GM18868 (cell line): ENCODE measurements around the gene IL26.

Source experiments
- ATAC-seq: cut with Tn5 transposase; IDR thresholded peaks from one replicate; pipeline ENCODE4 v1.9.1; 2021; ENCODE audit warnings: mild to moderate bottlenecking, moderate library complexity; ENCODE audit not compliant: unreplicated experiment

The IL26 gene, protein sequence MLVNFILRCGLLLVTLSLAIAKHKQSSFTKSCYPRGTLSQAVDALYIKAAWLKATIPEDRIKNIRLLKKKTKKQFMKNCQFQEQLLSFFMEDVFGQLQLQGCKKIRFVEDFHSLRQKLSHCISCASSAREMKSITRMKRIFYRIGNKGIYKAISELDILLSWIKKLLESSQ

DNA sequence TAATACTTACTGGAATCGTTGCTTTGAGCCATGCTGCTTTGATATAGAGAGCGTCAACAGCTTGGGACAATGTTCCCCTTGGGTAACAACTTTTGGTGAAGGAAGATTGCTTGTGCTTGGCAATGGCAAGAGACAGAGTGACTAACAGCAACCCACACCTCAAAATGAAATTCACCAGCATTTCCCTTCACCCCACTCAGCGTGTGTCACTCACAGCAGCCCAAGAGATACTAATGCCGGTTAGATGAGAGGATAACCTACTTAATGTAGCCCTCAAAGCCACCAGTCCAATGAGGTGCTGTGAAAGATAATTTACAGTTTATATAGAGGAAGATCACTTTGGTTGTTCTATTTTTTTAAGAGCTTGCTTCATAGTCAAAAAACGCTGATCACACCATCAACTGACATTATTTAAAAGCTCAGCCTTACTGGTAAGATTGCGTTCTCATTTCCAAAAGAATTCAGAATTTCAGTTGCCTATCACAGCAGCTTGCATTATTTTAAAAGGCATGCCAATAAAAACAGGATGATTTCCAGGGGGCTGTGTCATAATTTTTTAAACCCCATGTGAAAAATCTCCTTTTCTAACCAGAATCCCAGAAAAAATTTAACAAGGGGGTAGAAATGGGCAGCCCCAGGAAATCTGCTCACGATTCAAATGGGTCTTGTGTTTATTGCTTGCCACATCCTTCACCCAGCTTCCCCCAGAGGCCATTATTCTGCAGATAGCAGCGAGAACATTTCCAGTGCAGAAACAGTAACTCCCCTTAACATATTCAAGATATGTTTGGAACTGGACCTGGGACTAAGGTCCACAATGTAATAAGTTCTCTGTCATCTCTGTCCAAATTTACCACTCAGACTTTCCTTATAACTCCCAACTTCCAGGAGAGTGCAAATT is at the start of gene IL26:
IL26 (minus strand) TSS at position 235 of the 901 bp plus-strand sequence; CDS start at position 181, 54 bp downstream.
- no peak for ATAC-seq

DNA sequence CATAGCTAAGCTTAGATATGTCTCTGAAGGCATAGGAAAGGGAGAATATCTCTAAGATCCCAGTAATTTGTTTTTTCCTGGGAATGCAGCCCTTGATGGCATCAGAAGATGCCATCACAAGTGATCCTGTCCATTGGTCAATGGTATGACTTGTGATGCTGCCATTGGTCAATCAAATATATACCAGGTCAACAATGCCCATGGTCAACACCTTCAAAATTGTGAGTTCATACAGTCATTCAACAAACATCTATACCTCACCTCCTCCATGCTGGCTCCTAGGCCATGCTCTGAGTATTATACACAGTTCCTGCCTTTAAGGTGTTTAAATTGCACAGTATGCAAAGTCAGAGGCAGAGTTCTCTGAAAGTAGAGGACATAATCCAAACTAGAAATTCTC is 47.1 kb upstream of the IL26 start:
- no peak for ATAC-seq

DNA sequence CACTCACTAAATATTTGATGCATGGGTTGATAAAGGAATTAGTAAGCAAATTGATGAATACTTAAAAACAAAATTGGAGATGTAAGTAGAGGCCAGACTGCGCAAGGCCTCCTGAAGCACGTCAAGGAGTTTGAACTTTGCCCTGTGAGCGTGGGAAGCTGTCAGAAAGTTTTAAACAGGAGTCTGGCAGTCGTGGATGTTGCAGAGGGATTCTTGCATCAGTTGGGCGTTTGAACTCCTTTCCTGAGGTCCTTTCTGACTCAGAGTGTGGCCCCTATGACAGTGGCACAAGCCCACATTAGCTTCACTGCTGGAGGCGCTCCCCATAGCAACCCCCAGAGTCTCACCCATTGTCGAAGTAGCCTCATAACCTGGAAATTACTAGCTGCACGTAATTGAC is 45.7 kb upstream of the IL26 start:
- no peak for ATAC-seq

DNA sequence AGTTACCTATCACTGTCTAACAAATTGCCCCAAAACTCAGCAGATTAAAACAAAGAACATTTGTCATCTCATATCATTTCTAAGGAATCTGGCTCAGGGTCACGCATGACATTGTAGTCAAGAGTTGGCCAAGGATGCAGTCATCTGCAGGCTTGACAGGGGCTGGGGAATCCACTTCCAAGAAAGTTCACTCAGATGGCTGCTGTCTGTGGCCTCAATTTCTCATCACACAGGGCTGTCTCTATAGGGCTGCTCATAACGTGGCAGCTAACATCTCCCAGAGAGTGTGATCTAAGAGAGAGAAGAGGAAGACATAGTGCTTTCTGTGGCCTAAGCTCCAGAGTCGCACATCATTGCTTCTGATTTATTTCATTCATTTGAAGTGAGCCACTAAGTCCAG is 44.7 kb upstream of the IL26 start:
- no peak for ATAC-seq

DNA sequence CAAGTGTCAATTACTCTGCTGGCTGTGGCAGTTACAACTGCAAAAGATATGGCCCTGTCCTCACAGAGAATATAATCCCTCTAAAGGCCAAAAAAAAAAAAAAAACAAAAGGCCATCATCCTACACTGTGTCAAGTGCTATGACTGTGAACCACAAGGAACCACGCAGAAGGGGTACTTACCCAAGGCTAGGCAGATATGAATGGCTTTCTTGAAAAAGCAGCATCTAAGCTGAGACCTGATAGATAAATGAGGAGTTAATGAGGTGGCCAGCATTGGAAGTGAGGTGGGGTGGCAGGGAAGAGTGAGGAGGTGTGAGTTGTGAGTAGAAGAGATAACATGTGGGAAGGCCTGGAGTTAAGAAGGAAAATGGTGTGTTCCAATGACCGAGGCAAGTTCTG is 44.2 kb upstream of the IL26 start:
- ATAC-seq: no peak

DNA sequence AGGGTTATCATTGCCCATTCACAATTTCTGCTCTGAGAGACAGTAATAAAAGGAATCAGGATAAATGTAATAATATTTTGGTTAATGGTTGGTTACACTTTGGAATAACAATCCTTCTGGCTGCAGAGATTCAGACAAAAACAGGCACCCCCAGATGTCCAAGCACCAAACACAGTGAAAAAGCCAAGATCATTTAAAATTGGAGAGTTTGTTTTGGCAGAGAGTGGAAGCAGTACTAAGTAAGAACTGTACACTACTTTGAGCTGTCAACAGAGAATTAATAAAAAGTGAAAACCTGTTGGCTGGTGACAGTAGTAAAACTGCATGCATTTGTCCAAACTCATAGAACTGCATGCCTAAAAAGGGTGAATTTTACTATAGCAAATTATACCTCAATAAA is 43.4 kb upstream of the IL26 start:
- no peak for ATAC-seq

DNA sequence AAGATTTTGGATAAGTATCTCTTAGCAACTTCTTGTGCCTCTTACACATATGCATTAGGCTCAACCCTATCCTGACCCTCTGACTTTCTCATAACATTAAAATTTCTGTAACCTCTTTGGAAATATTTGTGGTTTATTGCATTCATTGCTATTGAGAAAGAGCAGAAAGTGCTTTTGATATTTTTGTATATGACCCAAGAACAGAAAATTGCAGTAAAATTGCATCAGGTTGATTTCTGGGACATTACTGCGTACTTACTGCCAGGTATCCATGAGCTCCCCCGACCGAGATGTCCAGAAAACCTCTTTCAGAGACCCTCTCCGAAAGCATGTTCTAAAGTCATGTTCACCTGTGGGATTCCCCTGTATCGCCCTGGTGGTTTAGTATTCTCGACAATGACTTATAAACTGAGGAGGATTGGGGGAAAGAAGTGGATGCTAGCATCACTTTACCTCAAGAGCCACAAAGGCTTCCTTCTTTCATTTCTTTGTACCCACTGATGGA is 42.3 kb upstream of the IL26 start:
- no peak for ATAC-seq

DNA sequence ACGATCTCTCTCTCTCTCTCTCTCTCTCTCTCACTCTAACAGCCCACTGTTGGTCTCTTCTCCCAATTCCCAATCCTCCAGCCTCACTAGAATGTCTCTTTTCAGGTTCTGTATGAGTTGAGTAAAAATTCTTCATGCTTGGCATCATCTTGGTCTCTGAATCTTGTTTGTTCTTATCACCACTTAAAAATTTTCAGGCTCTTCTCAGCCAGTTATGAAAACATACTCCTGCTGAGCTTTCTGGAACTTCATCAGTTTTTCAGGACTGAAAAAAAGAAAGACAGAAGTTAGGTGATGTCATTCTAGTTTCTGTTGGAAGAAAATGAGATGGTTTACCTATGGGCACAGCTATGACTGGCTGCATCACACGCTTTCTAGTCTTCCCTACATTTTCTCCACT is 39.2 kb upstream of the IL26 start:
- no peak for ATAC-seq

DNA sequence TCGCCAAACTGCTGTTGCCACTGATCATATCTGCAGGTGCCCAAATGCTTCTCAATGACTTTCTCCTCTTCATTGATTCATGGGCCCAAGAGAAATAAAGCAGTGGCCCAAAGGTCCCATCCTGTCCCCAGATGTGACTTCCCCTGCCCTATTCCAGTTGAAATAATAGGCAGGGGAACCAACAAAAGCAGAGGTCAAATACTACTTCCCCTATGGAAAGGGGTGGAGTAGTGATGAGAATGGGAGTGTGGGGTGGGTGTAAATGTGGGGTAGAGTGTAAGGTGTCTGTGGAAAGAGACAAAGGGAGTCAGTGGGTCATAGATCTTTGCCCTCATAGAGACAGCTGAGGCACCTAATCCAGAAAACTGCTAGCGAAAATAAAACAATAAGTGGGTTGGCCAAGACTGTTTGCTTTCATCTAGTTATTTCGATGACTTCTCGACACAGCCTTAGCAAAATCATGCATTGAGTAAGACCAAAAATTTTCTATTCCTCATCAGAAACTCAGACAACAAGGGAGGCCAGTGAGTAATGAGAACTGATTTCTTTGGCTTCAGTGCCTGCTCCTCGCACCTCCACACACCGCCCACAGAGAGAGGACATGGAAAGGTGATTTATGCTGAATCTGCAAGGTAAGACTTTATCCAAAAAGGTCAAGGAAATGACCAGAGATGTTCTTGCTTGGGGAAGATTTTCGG is 38.7 kb upstream of the IL26 start:
- no peak for ATAC-seq

DNA sequence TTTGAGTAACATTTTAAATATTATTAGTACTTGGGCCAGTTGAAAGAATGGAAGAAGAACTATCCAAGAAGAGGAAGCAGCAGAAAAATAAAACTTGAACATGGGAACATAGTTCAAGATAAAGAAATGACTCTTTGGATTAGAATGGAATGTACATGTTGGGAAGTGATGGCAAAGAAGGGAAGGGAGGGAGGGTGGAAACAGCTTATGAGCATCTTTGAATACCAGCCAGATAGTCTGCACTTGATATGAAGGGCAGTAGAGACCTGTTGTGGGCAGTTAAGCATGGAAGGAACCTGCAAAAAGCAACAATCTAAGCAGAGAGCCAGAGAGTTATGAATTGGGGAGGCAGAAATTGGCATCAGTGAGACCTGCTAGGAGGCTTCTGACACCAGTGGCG is 37.8 kb upstream of the IL26 start:
- no peak for ATAC-seq

DNA sequence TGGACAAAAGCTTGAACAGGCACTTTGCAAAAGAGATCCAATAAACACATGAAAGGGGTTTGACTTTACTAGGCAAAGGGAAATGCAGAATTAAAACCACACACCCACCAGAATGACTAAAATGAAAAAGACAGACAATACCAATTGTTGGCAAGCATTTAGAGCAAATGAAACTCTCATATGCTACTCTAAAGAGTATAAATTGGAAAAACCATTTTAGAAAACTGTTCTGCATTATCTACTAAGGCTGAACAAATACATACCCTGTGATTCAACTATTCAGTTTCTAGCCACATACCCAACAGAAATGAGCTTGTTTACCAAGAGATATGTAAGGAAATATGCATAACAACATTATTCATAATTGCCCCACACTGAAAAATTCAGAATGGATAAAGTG is 36.3 kb upstream of the IL26 start:
- ATAC-seq: no peak

DNA sequence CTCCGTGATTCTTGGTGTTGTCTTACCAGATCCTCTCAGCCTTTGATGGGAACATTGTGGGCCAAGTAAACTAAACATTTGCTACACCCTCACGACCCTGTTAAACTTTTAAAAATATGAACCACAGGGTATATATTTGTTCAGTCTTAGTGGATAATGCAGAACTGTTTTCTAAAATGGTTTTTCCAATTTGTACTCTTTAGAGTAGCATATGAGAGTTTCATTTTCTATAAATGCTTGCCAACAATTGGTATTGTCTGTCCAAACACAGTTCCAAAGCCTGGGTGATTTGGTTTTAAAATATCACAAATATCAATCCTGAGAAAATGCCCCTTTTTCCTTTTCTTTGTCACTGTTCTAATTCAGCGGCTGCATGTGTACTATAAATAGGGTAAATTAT is 34.5 kb upstream of the IL26 start:
- ATAC-seq: no peak

DNA sequence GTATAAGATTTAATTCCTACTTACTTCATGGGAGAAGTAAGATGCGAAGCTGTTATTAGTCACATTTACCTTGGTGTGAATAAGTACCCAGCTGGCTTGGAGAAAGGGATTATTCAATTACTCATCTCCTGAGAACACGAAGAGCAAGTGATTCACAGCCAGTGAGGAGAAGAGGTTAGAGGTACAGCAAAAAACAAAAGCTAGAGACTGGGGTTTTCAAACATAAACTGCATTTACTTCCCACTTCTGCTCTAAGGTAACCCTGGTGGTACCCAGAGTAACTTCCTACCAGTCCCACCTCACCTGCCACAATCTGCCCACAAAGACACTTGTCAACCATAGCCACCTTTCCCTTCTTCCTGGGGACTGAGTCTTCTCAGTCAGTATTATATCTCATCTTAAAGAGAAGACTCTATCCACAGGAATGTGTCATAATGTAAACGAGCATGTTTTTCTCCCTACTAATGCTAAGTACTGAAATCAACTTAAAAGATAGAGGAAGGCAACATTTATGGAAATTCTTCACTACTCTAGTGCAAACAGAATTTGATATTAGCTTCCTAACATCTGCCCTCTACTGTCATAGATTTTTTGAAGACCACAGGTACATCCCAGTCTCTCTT is 33.8 kb upstream of the IL26 start:
- ATAC-seq: no peak

DNA sequence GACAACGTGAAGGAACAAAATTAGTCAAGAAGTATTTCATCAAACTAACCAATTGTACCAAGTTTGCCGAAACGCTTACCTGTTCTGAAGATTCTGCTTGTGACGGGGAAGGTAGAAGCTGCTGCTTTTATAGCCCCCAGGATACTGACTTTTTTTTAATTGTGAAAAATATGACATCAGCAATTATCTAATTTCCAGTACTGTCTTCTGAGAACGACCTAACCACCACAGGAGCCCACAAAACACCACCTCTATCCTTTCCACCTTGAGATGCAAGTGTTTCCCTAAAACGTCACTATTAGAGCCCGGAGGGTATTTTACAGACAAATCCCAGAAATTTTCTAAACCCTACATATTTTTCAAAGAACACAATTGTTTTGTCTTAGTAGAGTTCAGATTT is 27.9 kb upstream of the IL26 start, which contains the start of gene IL22:
IL22 (minus strand) TSS at position 101 of the 400 bp plus-strand sequence. CDS start 156 bp downstream, outside the sequence.
- ATAC-seq: no peak

DNA sequence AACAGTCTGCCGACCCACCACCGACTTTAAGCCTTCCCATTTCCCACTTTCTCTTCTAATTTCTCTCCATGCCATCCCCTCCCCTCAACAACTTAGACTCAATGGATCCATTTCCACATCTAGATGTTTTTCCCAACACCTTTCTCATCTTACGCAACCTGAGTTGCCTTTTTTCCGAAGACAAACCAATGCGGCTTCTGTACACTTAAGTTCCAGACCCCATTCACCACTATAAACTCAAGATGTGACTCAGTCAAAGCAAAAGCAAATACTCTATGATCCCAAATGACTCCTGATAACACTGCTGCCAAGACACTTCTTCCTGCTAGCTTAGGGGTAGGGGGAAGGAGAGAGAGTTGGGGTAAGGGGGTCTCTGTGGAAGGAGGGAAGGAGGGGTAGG is 26.5 kb upstream of the IL26 start:
- no peak for ATAC-seq

DNA sequence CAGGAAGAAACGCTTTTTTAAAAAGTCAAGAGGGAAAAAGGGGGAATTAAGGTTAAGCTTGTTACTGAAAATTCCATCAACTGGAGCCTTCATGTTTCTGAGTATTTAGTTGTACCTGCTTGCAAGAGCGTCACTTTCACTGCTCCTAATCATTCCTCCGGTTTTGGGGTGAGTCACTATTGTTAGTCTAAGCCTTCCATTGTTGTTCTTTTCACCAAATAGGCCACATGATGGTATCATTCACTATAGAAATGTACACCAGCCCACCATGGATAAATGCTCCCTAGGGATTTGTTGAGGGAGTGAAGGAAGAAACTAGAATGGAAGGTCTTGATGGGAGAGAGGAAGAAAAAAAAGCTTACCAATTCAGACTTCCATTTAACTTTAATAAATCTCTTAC is 24.8 kb upstream of the IL26 start:
- no peak for ATAC-seq

DNA sequence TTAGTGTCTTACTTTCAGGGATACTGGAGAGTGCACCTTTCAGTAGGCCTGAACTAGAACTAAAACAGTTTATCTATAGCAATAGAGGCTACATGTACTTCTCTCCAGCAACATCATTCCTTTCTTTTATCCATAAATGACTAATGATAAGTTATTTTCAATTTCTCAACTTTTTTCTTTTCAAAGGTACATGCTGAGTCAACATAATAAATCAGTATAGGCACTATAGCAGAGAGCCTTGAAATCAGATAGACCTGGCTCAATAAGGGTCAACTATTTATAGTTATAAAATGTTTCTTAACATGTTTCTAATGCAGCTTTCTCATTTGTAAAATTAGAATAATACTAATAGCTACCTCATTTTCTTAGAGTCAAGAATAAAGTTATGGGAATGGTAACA is 22.2 kb upstream of the IL26 start:
- ATAC-seq: no peak

DNA sequence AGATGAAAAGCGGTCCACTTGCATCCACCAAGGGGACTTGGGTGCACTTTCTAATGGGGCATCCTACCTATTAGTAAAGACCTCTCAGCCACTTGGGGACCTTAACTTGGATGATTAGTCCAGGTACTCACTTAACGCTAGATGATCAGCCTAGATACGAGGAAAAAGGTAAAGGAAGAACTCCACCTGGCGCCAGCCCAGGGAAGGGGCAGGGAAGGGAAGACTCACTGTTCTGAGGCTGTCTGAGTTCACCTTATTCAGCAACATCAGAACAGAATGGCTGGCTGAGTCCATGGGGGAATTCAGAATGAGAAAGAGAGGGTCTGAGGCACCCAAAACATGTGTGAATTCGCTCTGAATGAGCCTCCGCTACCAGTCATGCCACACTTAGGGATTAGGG is 20.7 kb upstream of the IL26 start:
- no peak for ATAC-seq

DNA sequence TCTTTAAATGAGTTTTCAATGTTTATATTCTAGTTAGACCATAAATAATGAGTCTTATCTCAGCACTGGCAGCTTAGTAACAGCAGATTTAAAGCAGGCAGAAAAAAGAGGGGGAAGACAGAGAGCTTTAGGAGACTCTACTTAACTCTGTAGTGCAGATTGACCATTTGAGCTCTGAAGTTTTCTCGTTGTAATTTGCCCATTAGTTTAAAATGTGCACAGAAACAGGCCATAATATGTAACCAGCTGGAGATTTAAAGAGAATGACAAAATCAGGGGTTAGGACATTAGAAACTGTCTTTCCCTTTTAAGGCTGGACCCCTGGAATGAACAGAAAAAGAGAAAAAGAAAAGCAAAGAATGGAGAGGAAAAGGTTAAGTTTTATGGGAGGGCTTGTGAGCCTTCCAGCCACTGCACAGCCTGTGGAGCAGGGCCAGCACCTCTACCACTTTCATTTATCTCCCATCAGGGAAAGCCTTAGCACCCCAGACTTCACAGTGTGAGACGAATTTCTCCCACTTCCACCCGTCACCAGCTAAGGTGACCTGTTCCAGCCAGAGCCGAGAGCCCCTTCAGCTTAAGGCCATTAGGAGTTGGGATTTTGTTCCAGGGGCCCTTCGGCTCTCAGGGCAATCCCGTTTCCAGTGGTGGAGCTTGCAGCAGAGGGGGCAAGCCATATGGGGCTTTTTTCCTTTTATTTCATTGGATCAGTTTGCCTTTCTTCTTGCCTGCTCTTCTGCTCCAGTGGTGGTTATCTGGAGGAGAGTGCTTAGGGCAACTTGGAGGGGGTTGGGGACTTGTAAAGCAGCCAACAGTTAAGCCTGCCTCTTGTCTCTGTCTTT is 19.8 kb upstream of the IL26 start:
- no peak for ATAC-seq

DNA sequence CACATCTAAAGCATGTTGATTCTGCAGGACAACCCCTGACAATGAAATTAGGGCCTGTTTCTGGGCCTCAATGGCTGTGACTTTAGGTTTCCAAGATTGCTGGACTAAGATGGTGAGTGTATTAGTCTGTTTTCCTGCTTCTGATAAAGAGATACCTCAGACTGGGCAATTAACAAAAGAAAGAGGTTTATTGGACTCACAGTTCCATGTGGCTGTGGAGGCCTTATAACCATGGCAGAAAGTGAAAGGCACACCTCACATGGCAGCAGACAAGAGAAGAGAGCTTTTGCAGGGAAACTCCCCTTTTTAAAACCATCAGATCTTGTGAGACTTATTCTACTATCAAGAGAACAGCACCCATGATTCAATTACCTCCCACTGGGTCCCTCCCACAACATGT is 17.2 kb upstream of the IL26 start:
- ATAC-seq: no peak
